Gastroesophageal sphincter (tissue), 4 donors: ENCODE results near the gene SASH1. TPM values are rescaled to one million over a fixed set of nuclear protein-coding genes. Genes with fewer than 3 reads are reported as not detected.
"Not testable (repeated sequence)": the region's sequence is repeated elsewhere in the genome, so short reads cannot be mapped to it uniquely, and the experiment has no call there.

Experiments used
- ATAC-seq: fragments of 150-250 bp; one replicate; pipeline ENCODE4 v1.9.1; 2016; ENCODE audit warnings: mild to moderate bottlenecking, moderate library complexity
- H3K27ac ChIP-seq, 4 donors: fragments of 200-600 bp; sonication (generic) in 3 of 4; 1 replicate in 3 of 4; 2 replicates in 1 of 4; pipeline ENCODE4 v1.5.1; 2016 to 2019
- H3K27me3 ChIP-seq: fragments of 200-600 bp; sonication (generic); one replicate; pipeline ENCODE4 v1.5.1; 2019
- H3K36me3 ChIP-seq, 2 donors: fragments of 200-600 bp; sonication (generic); one replicate each; pipeline ENCODE4 v1.5.1; 2019; ENCODE audit warnings: control low read depth in 1 of 2
- H3K4me1 ChIP-seq, 3 donors: fragments of 200-600 bp; sonication (generic); 1 replicate in 2 of 3; 2 replicates in 1 of 3; pipeline ENCODE4 v1.5.1; 2016 to 2019; ENCODE audit warnings: control low read depth in 2 of 3
- H3K4me3 ChIP-seq, 2 donors: fragments of 200-600 bp; sonication (generic); one replicate each; pipeline ENCODE4 v1.5.1; 2019; ENCODE audit warnings: mild to moderate bottlenecking in 1 of 2, moderate library complexity in 1 of 2
- H3K9me3 ChIP-seq, 3 donors: fragments of 200-600 bp; sonication (generic); one replicate each; pipeline ENCODE4 v1.5.1; 2017 to 2019; ENCODE audit warnings: control low read depth in 2 of 3
- CTCF ChIP-seq, 4 experiments: fragments of 200-600 bp in 2 of 4; fragments of 450-650 bp in 2 of 4; sonication (generic) in 1 of 4; IDR thresholded peaks; one replicate each; pipeline ENCODE4 v1.5.1; 2017 to 2019; ENCODE audit warnings: antibody characterized with exemption in 4 of 4, mild to moderate bottlenecking in 2 of 4, moderate library complexity in 2 of 4
- EP300 ChIP-seq: sonication (generic); formaldehyde crosslinking; IDR thresholded peaks from one replicate; pipeline ENCODE4 v1.6.1; 2017; ENCODE audit warnings: antibody characterized with exemption, mild to moderate bottlenecking
- POLR2A ChIP-seq, 2 donors: fragments of 450-650 bp; IDR thresholded peaks; one replicate each; pipeline ENCODE4 v1.6.1; 2017; ENCODE audit warnings: antibody characterized with exemption in 2 of 2, mild to moderate bottlenecking in 2 of 2, moderate library complexity in 1 of 2
- POLR2AphosphoS5 ChIP-seq: sonication (generic); formaldehyde crosslinking; IDR thresholded peaks from one replicate; pipeline ENCODE4 v1.6.1; 2017; ENCODE audit warnings: antibody characterized with exemption
- WGBS, 2 donors: methylation state at CpG; one replicate each; pipeline ENCODE4 v1.1.5; 2018; ENCODE audit warnings: low coverage in 1 of 2; 5-methylcytosine and 5-hydroxymethylcytosine counted together
- total RNA-seq, 4 donors: library from RNA; depleted of rRNA; stranded (reverse); fragments of >200 nt; gene quantifications; one replicate each; pipeline ENCODE4 v1.1.0, GENCODE V29; 2016

The SASH1 gene
- total RNA-seq, 4 donors from 2014 or later: 48.9 to 78.9 (median 64.6) TPM

GRCh38 chr6:148385379-148385778, 42.7 kb downstream of the SASH1 start:
- no peaks in the 10 kb centered on the region for H3K27me3 ChIP-seq
- H3K4me3 ChIP-seq: no peak overlapping the region
- no peaks in the 10 kb centered on the region for H3K9me3 ChIP-seq
- no peak for TF ChIP-seq POLR2AphosphoS5
- TF ChIP-seq POLR2A (IDR thresholded peaks at IDR 0.05): no peak
- no peak for TF ChIP-seq CTCF (IDR thresholded peaks at IDR 0.05)
- TF ChIP-seq EP300: no peak
- no peak for ATAC-seq
- H3K27ac ChIP-seq: no peak overlapping the region
- WGBS, 2 donors: 100% methylated on average over 1 of the region's 2 CpGs
- peaks cover 0 to 5% of the 10 kb centered on the region in 2 donors for H3K36me3 ChIP-seq
- peaks cover 0 to 28% (median 0%) of the 10 kb centered on the region in 3 donors for H3K4me1 ChIP-seq

GRCh38 chr6:148388521-148388920, 45.9 kb downstream of the SASH1 start:
- peak; percentile 46 for ATAC-seq
- Histone ChIP-seq H3K27ac (no peak overlapping the region), H3K9me3 (no peaks in the 10 kb centered on the region), H3K4me1 (peaks cover 0 to 21% (median 0%) of the 10 kb centered on the region in 3 donors), H3K27me3 (no peaks in the 10 kb centered on the region), H3K36me3 (peaks cover 0 to 20% of the 10 kb centered on the region in 2 donors), H3K4me3 (no peak overlapping the region)
- WGBS, 2 donors: 52 to 55% methylated on average over 3 to 4 of the region's 5 CpGs
- TF ChIP-seq CTCF (IDR thresholded peaks at IDR 0.05): no peak
- TF ChIP-seq POLR2A (IDR thresholded peaks at IDR 0.05): no peak
- no peak for TF ChIP-seq EP300
- TF ChIP-seq POLR2AphosphoS5: no peak

GRCh38 chr6:148389086-148389485, 46.4 kb downstream of the SASH1 start:
- peaks cover 0 to 24% (median 0%) of the 10 kb centered on the region in 3 donors for H3K4me1 ChIP-seq
- peaks cover 0 to 20% of the 10 kb centered on the region in 2 donors for H3K36me3 ChIP-seq
- 87 to 93% methylated on average over 6 to 9 of the region's 9 CpGs for WGBS, 2 donors
- no peaks in the 10 kb centered on the region for H3K27me3 ChIP-seq
- no peak overlapping the region for H3K27ac ChIP-seq
- H3K9me3 ChIP-seq: no peaks in the 10 kb centered on the region
- ATAC-seq: no peak
- TF ChIP-seq POLR2AphosphoS5 (no peak), EP300 (no peak), POLR2A (IDR thresholded peaks at IDR 0.05) (no peak), CTCF (IDR thresholded peaks at IDR 0.05) (no peak)
- H3K4me3 ChIP-seq: no peak overlapping the region

- Histone ChIP-seq H3K27me3 (no peaks in the 10 kb centered on the region), H3K4me1 (peaks cover 0 to 33% (median 5%) of the 10 kb centered on the region in 3 donors), H3K9me3 (no peaks in the 10 kb centered on the region), H3K27ac (no peak overlapping the region), H3K36me3 (peaks cover 0 to 20% of the 10 kb centered on the region in 2 donors), H3K4me3 (no peak overlapping the region)
- no peak for ATAC-seq
- TF ChIP-seq EP300 (no peak), POLR2AphosphoS5 (no peak), CTCF (IDR thresholded peaks at IDR 0.05) (no peak), POLR2A (IDR thresholded peaks at IDR 0.05) (no peak)
- 86% methylated on average over 4 of the region's 12 CpGs; no CpG with 5 or more reads in 1 of the 2 donors for WGBS, 2 donors
Measured at GRCh38 chr6:148389917-148390316, 47.3 kb downstream of the SASH1 start.

- WGBS, 2 donors: 99% methylated on average over 8 of the region's 8 CpGs; no CpG with 5 or more reads in 1 of the 2 donors
- ATAC-seq: not testable (repeated sequence)
Measured at GRCh38 chr6:148392127-148392526, 49.5 kb downstream of the SASH1 start.

More at GRCh38 chr6:148392127-148392526, 49.5 kb downstream of the SASH1 start:
- peaks cover 0 to 44% (median 10%) of the 10 kb centered on the region in 3 donors for H3K4me1 ChIP-seq
- H3K27ac ChIP-seq, H3K4me3 ChIP-seq, H3K27me3 ChIP-seq, H3K9me3 ChIP-seq: not testable (repeated sequence)
- H3K36me3 ChIP-seq: peaks cover 0 to 20% of the 10 kb centered on the region in 2 donors
